RWPE2 (cell line): ENCODE measurements around the gene SPRN.
A peak's percentile ranks its signal among the peaks of the same experiment; 100 is the strongest.

ENCODE experiments used
- ATAC-seq: fragments of 200-7000 bp; cut with Tn5 transposase; 3 replicates; pipeline ENCODE4 v1.9.1; 2021; ENCODE audit warnings: low read depth
- DNase-seq: peaks from one replicate; pipeline ENCODE4 v3.0.0-alpha.2; 2020; ENCODE audit warnings: low spot score
- H3K27ac ChIP-seq: fragments of 450-650 bp; 2 replicates; pipeline ENCODE4 v1.5.1; 2017; ENCODE audit warnings: mild to moderate bottlenecking; ENCODE audit not compliant: poor library complexity, severe bottlenecking
- H3K27me3 ChIP-seq: fragments of 250-450 bp; sonication (Bioruptor Pico); 2 replicates; pipeline ENCODE4 v1.5.1; 2021; ENCODE audit warnings: mild to moderate bottlenecking, moderate library complexity; ENCODE audit not compliant: insufficient read depth, poor library complexity, severe bottlenecking
- H3K36me3 ChIP-seq: fragments of 250-450 bp; sonication (Bioruptor Pico); 2 replicates; pipeline ENCODE4 v1.5.1; 2020; ENCODE audit warnings: low read depth, mild to moderate bottlenecking, moderate library complexity
- H3K4me1 ChIP-seq: fragments of 250-450 bp; sonication (Bioruptor Pico); 2 replicates; pipeline ENCODE4 v1.5.1; 2021; ENCODE audit warnings: mild to moderate bottlenecking, moderate library complexity; ENCODE audit not compliant: insufficient read depth, poor library complexity, severe bottlenecking
- H3K4me3 ChIP-seq: fragments of 250-450 bp; sonication (Bioruptor Pico); 2 replicates; pipeline ENCODE4 v1.5.1; 2021; ENCODE audit warnings: mild to moderate bottlenecking, moderate library complexity; ENCODE audit not compliant: severe bottlenecking
- H3K9me3 ChIP-seq: fragments of 250-450 bp; sonication (Bioruptor Pico); 2 replicates; pipeline ENCODE4 v1.5.1; 2021; ENCODE audit warnings: mild to moderate bottlenecking, moderate library complexity; ENCODE audit not compliant: severe bottlenecking
- CTCF ChIP-seq: fragments of 450-650 bp; IDR thresholded peaks from one replicate; pipeline ENCODE4 v1.5.1; 2017; ENCODE audit warnings: mild to moderate bottlenecking, moderate library complexity; ENCODE audit not compliant: poor library complexity, severe bottlenecking

Gene SPRN

GRCh38 chr10:133394064-133394663 is 30.3 kb downstream of the SPRN start, which contains the start of gene MTG1:
Gene MTG1, plus strand, starts transcription at chr10:133394157. Its CDS starts 64 bp downstream, at chr10:133394221.
- Histone ChIP-seq H3K27me3 (no peaks in the 10 kb centered on the region), H3K4me3 (peak within 1 kb of the TSS; percentile 75), H3K36me3 (peaks cover 35% of the 10 kb centered on the region), H3K9me3 (no peaks in the 10 kb centered on the region), H3K27ac (peak within 1 kb of the TSS; percentile 56), H3K4me1 (peaks cover 5% of the 10 kb centered on the region)
- ATAC-seq (peak; percentile 98), DNase-seq (peak; percentile 89)
- no peak for TF ChIP-seq CTCF

- ATAC-seq (no peak), DNase-seq (peak; percentile 8)
- Histone ChIP-seq H3K4me1 (peaks cover 5% of the 10 kb centered on the region), H3K36me3 (peaks cover 29% of the 10 kb centered on the region), H3K9me3 (no peaks in the 10 kb centered on the region), H3K27me3 (no peaks in the 10 kb centered on the region), H3K4me3 (peak overlapping the region; percentile 75), H3K27ac (peak overlapping the region; percentile 56)
- TF ChIP-seq CTCF = no peak
Observed at GRCh38 chr10:133393401-133394063, 30.9 kb downstream of the SPRN start.

- no peak for TF ChIP-seq CTCF
- Histone ChIP-seq H3K36me3 (peaks cover 16% of the 10 kb centered on the region), H3K9me3 (no peaks in the 10 kb centered on the region), H3K27me3 (no peaks in the 10 kb centered on the region), H3K27ac (no peak overlapping the region), H3K4me1 (peaks cover 5% of the 10 kb centered on the region), H3K4me3 (no peak overlapping the region)
- DNase-seq (peak; percentile 34), ATAC-seq (no peak)
Observed at GRCh38 chr10:133391761-133392518, 32.5 kb downstream of the SPRN start.

GRCh38 chr10:133391249-133391635 is 33.2 kb downstream of the SPRN start:
- DNase-seq = peak; percentile 39
- Histone ChIP-seq H3K9me3 (no peaks in the 10 kb centered on the region), H3K36me3 (peaks cover 9% of the 10 kb centered on the region), H3K27me3 (no peaks in the 10 kb centered on the region), H3K4me3 (no peak overlapping the region), H3K27ac (no peak overlapping the region), H3K4me1 (peaks cover 5% of the 10 kb centered on the region)
- no peak for ATAC-seq
- no peak for TF ChIP-seq CTCF
